GM23248 (cell line): ENCODE results near the gene CCDC86.

Source experiments
- EZH2 ChIP-seq: fragments of 200-600 bp; sonication (generic); IDR thresholded peaks from 2 replicates; pipeline ENCODE4 v1.6.1; 2018; ENCODE audit warnings: antibody characterized with exemption, mild to moderate bottlenecking; ENCODE audit not compliant: insufficient read depth, poor library complexity, severe bottlenecking
- EZH2phosphoT487 ChIP-seq: fragments of 200-600 bp; sonication (generic); IDR thresholded peaks from 2 replicates; pipeline ENCODE4 v1.6.1; 2018; ENCODE audit warnings: antibody characterized with exemption, moderate library complexity, mild to moderate bottlenecking, low read depth; ENCODE audit not compliant: insufficient read depth

- TF ChIP-seq EZH2phosphoT487 (no peak), EZH2 (no peak)
Measured at GRCh38 chr11:60835534-60835846, 6.4 kb upstream of the CCDC86 start.
